GM12878 (cell line): ENCODE results near the gene EPHA10. TPM values are rescaled to one million over a fixed set of nuclear protein-coding genes. Genes with fewer than 3 reads are reported as not detected.

Source experiments
- ATAC-seq: fragments of 200-7000 bp; cut with Tn5 transposase; 3 replicates; pipeline ENCODE4 v1.9.1; 2020; ENCODE audit warnings: mild to moderate bottlenecking, moderate library complexity
- BruUV-seq: library from RNA; stranded (reverse); fragments of 400-500 nt; replicated peaks from 2 replicates; lab custom pipeline; 2021; lab: Mats Ljungman, UMichigan
- CTCF ChIA-PET: fragments of 300-600 bp; sonication (Branson Sonifier 250); formaldehyde crosslinking; extraction: SDS; loops from one replicate; lab custom pipeline; 2021; ENCODE audit warnings: inconsistent platforms; lab: Yijun Ruan, JAX
- POLR2A ChIA-PET: fragments of 350-600 bp; formaldehyde crosslinking; extraction: SDS; loops from one replicate; lab custom pipeline; 2021; ENCODE audit warnings: inconsistent platforms; lab: Charles Lee
- RAD21 ChIA-PET: fragments of 300-600 bp; sonication (Branson Sonifier 250); formaldehyde crosslinking; loops from one replicate; lab custom pipeline; 2023; ENCODE audit warnings: antibody characterized with exemption; ENCODE audit not compliant: unreplicated experiment; lab: Charles Lee
- SMC1A ChIA-PET: fragments of 300-600 bp; sonication (Branson Sonifier 250); formaldehyde crosslinking; loops from one replicate; lab custom pipeline; 2023; ENCODE audit not compliant: unreplicated experiment, uncharacterized antibody; lab: Charles Lee
- DNase-seq: peaks from one replicate; pipeline ENCODE4 v3.0.0-alpha.2; 2011; ENCODE audit warnings: low read depth, low spot score
- FAIRE-seq: peaks from 3 replicates; lab custom pipeline; 2011; peaks lifted over from hg19 to GRCh38; lab: Jason Lieb, UNC
- H2AFZ ChIP-seq: 2 replicates; pipeline ENCODE4 v1.6.0; 2011; ENCODE audit warnings: low read depth, low read length, control low read depth; ENCODE audit not compliant: control insufficient read depth
- H3K27ac ChIP-seq: 2 replicates; pipeline ENCODE4 v1.5.1; 2011; ENCODE audit warnings: control low read depth; ENCODE audit not compliant: control insufficient read depth, insufficient read depth
- H3K27me3 ChIP-seq, 2 experiments: replicated peaks in 1 of 2; 2 replicates each; pipeline versions ENCODE4 v1.6.0 to v1.6.1; 2011; ENCODE audit warnings: low read length in 1 of 2; ENCODE audit not compliant: control insufficient read depth in 2 of 2, insufficient read depth in 2 of 2
- H3K36me3 ChIP-seq, 2 experiments: 2 replicates each; pipeline ENCODE4 v1.5.1; 2011; ENCODE audit warnings: low read length in 1 of 2; ENCODE audit not compliant: control insufficient read depth in 2 of 2, insufficient read depth in 2 of 2
- H3K4me1 ChIP-seq: 2 replicates; pipeline ENCODE4 v1.6.1; 2011; ENCODE audit warnings: mild to moderate bottlenecking, low read length, moderate library complexity, mixed read lengths; ENCODE audit not compliant: control insufficient read depth, insufficient read depth
- H3K4me2 ChIP-seq: 2 replicates; pipeline ENCODE4 v1.6.0; 2011; ENCODE audit warnings: control low read depth; ENCODE audit not compliant: control insufficient read depth, insufficient read depth
- H3K4me3 ChIP-seq: fragments of 200-600 bp; sonication (generic); 2 replicates; pipeline ENCODE4 v1.5.1; 2016
- H3K79me2 ChIP-seq: 2 replicates; pipeline ENCODE4 v1.6.0; 2011; ENCODE audit warnings: low read length; ENCODE audit not compliant: control insufficient read depth, insufficient read depth
- H3K9ac ChIP-seq: 2 replicates; pipeline ENCODE4 v1.8.0; 2011; ENCODE audit warnings: low read length, control low read depth, mixed read lengths; ENCODE audit not compliant: control insufficient read depth, insufficient read depth
- H3K9me3 ChIP-seq: replicated peaks from 3 replicates; pipeline ENCODE4 v1.5.1; 2011; ENCODE audit warnings: mild to moderate bottlenecking, low read length; ENCODE audit not compliant: control insufficient read depth, insufficient read depth
- H4K20me1 ChIP-seq: 2 replicates; pipeline ENCODE4 v1.6.0; 2011; ENCODE audit not compliant: control insufficient read depth, insufficient read depth
- EGR1 ChIP-seq, 2 experiments: IDR thresholded peaks; 1 replicate in 1 of 2; 2 replicates in 1 of 2; pipeline ENCODE4 v1.6.1; 2011 to 2012; ENCODE audit warnings: low read depth in 2 of 2, low read length in 2 of 2, borderline replicate concordance in 1 of 2, mild to moderate bottlenecking in 1 of 2, moderate library complexity in 1 of 2
- EZH2 ChIP-seq: IDR thresholded peaks from 2 replicates; pipeline ENCODE4 v1.6.1; 2012; ENCODE audit warnings: low read depth, mild to moderate bottlenecking, control low read depth, inconsistent platforms, low read length, borderline replicate concordance; ENCODE audit not compliant: control insufficient read depth
- HCFC1 ChIP-seq: fragments of 150-350 bp; IDR thresholded peaks from 2 replicates; pipeline ENCODE4 v1.6.1; 2014; ENCODE audit warnings: low read length
- MYC ChIP-seq: IDR thresholded peaks from 2 replicates; pipeline ENCODE4 v1.6.1; 2011; ENCODE audit warnings: mild to moderate bottlenecking, low read length, moderate library complexity, inconsistent platforms; ENCODE audit not compliant: insufficient read depth, insufficient replicate concordance, insufficient read length, severe bottlenecking
- POLR2A ChIP-seq: IDR thresholded peaks from 2 replicates; pipeline ENCODE4 v1.6.1; 2011; ENCODE audit warnings: low read depth, mild to moderate bottlenecking, low read length
- RAD51 ChIP-seq: fragments of 450-650 bp; IDR thresholded peaks from 2 replicates; pipeline ENCODE4 v1.6.1; 2016; ENCODE audit warnings: moderate library complexity, mild to moderate bottlenecking, inconsistent platforms
- RFX5 ChIP-seq: IDR thresholded peaks from 2 replicates; pipeline ENCODE4 v1.6.1; 2011; ENCODE audit warnings: low read depth, low read length, improper control_type of control experiment
- STAT3 ChIP-seq: IDR thresholded peaks from 2 replicates; pipeline ENCODE4 v1.6.1; 2011; ENCODE audit warnings: low read depth, low read length, improper control_type of control experiment
- TBL1XR1 ChIP-seq: IDR thresholded peaks from 2 replicates; pipeline ENCODE4 v1.6.1; 2012; ENCODE audit warnings: low read depth, low read length, improper control_type of control experiment
- TCF12 ChIP-seq: IDR thresholded peaks from 2 replicates; pipeline ENCODE4 v1.6.1; 2011; ENCODE audit warnings: low read depth, mild to moderate bottlenecking, low read length
- YY1 ChIP-seq: IDR thresholded peaks from 2 replicates; pipeline ENCODE4 v1.6.1; 2011; ENCODE audit warnings: low read depth, mild to moderate bottlenecking, low read length
- WGBS: methylation state at CpG from one replicate; pipeline ENCODE4 v1.1.6; 2016; ENCODE audit warnings: low lambda C conversion rate; ENCODE audit not compliant: insufficient replicate concordance, insufficient coverage; ENCODE audit errors: missing lambda C conversion rate; 5-methylcytosine and 5-hydroxymethylcytosine counted together
- in situ Hi-C: fragments of 300-500 bp; cut with MboI; formaldehyde crosslinking; loops from 9 replicates; pipeline ENCODE4 v1.14.3; 2018; ENCODE audit warnings: mixed read lengths
- intact Hi-C: fragments of 100-400 bp; cut with micrococcal nuclease; formaldehyde crosslinking; loops from one replicate; pipeline ENCODE4 v1.14.2; 2022; ENCODE audit not compliant: unreplicated experiment
- polyA plus RNA-seq, 11 experiments: library from polyadenylated mRNA; depleted of rRNA in 4 of 11; unstranded in 6 of 11; stranded (reverse) in 5 of 11; fragments of >200 nt; fragmentation: Nextera tagmentation in 4 of 11; fragmentation: Illumina TruSeq in 1 of 11; extraction: Ambion mirVana in 4 of 11; extraction: Trizol in 1 of 11; gene quantifications; 1 replicate in 1 of 11; 2 replicates in 10 of 11; pipeline versions ENCODE4 v1.2.1 to v1.2.3, GENCODE V29; 2011 to 2016; ENCODE audit warnings: inconsistent platforms in 2 of 11, missing spikeins in 2 of 11, low read depth in 1 of 11
- total RNA-seq, 4 experiments: library from RNA; depleted of rRNA in 3 of 4; stranded (reverse); fragments of >200 nt in 3 of 4; fragmentation: Illumina TruSeq in 1 of 4; extraction: Trizol in 1 of 4; gene quantifications; 2 replicates each; pipeline versions ENCODE4 v1.2.1 to v1.2.3, GENCODE V29; 2013 to 2021
- TF ChIP-seq, protein P1 (sequence below): fragments of 450-650 bp; IDR thresholded peaks from 2 replicates; pipeline ENCODE4 v1.6.1; 2017; ENCODE audit warnings: borderline replicate concordance
- TF ChIP-seq, protein P2 (sequence below): IDR thresholded peaks from 2 replicates; pipeline ENCODE4 v1.6.1; 2011; ENCODE audit warnings: low read depth, mild to moderate bottlenecking, low read length, moderate library complexity, borderline replicate concordance; ENCODE audit errors: extremely low read depth
- TF ChIP-seq, protein P3 (sequence below): IDR thresholded peaks from 2 replicates; pipeline ENCODE4 v1.6.1; 2012; ENCODE audit warnings: low read depth, low read length, improper control_type of control experiment
- TF ChIP-seq, protein P4 (sequence below): fragments of 450-650 bp; formaldehyde crosslinking; IDR thresholded peaks from 2 replicates; pipeline ENCODE4 v1.4.0; 2020; ENCODE audit warnings: mild to moderate bottlenecking, moderate library complexity
- TF ChIP-seq, protein P5 (sequence below): fragments of 450-650 bp; IDR thresholded peaks from 2 replicates; pipeline ENCODE4 v1.6.1; 2017; ENCODE audit warnings: mild to moderate bottlenecking, low read depth, inconsistent platforms; ENCODE audit not compliant: poor library complexity, severe bottlenecking

EPHA10 gene
- total and polyA plus RNA-seq, 10 of the 15 experiments (the other 5 are each of a cell fraction or from before 2014, with no cell fraction given): 0.05 to 0.06 TPM; not detected in 8

DNA sequence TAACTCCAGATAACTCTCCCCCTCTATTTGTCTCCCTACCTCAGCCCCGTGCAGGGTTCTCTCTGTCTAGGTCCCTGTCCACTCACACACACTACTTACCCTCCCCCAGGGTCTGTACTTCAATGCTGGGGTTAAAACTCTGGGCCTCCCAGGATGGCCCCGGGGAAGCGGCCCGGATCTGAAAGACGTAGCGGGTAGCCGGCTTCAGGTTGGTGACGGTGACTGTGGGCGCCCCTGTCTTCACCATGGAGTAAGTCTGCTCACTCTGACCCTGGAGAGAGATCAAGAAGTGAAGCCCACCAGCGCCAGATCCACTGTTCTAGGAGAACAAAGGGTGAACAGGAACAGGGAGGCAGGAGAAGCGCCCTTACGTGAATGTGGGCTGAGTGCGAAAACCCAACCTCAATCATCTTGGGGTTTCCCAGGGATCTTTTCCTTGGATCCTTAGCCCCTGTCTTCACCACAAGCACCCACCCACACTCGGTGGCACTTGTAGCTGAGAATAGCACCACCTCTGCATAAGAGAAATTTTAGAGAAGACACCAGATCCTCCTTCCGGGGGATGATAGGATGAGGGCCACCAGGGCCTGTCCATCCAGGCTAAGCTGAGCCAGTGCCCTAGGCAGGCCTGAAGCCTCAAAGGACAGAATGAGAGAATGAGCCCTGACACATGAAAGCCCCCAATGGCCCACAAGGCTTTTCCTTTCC lies 33.5 kb downstream of the EPHA10 start:
- ATAC-seq: no peak
- BruUV-seq: no TSS peak
- POLR2A ChIA-PET: no interaction called here

More for the DNA sequence above, 33.5 kb downstream of the EPHA10 start:
- H3K9ac ChIP-seq: no peak overlapping the region
- H3K36me3 ChIP-seq: no peaks in the 10 kb centered on the region
- H3K4me3 ChIP-seq: no peak overlapping the region
- DNase-seq (no peak), FAIRE-seq (no peak)
- ChIA-PET SMC1A (no interaction called here), RAD21 (no interaction called here), CTCF (no interaction called here)
- H3K4me2 ChIP-seq: no peak overlapping the region
- in situ Hi-C loops: no loop called here
- no peaks in the 10 kb centered on the region for H3K4me1 ChIP-seq
- no peaks in the 10 kb centered on the region for H4K20me1 ChIP-seq
- H3K27me3 ChIP-seq: peaks cover 0 to 2% of the 10 kb centered on the region in 2 experiments
- H3K9me3 ChIP-seq: no peaks in the 10 kb centered on the region
- WGBS: 62% methylated on average over 15 of the region's 15 CpGs
- H2AFZ ChIP-seq: no peak overlapping the region
- H3K27ac ChIP-seq: no peak overlapping the region
- intact Hi-C loops: no loop called here
- TF ChIP-seq EZH2 (no peak), RAD51 (no peak), MYC (no peak), HCFC1 (no peak), STAT3 (no peak), TCF12 (no peak), EGR1 (IDR thresholded peaks at IDR 0.05; ENCODE audit: borderline replicate concordance in 1 of 2, low read depth in 2 of 2, low read length in 2 of 2) (no peak), YY1 (no peak), TBL1XR1 (no peak), POLR2A (no peak), RFX5 (no peak)
- TF ChIP-seq, protein P1, sequence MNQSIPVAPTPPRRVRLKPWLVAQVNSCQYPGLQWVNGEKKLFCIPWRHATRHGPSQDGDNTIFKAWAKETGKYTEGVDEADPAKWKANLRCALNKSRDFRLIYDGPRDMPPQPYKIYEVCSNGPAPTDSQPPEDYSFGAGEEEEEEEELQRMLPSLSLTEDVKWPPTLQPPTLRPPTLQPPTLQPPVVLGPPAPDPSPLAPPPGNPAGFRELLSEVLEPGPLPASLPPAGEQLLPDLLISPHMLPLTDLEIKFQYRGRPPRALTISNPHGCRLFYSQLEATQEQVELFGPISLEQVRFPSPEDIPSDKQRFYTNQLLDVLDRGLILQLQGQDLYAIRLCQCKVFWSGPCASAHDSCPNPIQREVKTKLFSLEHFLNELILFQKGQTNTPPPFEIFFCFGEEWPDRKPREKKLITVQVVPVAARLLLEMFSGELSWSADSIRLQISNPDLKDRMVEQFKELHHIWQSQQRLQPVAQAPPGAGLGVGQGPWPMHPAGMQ: no peak
- TF ChIP-seq, protein P2, sequence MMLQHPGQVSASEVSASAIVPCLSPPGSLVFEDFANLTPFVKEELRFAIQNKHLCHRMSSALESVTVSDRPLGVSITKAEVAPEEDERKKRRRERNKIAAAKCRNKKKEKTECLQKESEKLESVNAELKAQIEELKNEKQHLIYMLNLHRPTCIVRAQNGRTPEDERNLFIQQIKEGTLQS: no peak
- TF ChIP-seq, protein P3, sequence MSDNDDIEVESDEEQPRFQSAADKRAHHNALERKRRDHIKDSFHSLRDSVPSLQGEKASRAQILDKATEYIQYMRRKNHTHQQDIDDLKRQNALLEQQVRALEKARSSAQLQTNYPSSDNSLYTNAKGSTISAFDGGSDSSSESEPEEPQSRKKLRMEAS: no peak
- TF ChIP-seq, protein P4, sequence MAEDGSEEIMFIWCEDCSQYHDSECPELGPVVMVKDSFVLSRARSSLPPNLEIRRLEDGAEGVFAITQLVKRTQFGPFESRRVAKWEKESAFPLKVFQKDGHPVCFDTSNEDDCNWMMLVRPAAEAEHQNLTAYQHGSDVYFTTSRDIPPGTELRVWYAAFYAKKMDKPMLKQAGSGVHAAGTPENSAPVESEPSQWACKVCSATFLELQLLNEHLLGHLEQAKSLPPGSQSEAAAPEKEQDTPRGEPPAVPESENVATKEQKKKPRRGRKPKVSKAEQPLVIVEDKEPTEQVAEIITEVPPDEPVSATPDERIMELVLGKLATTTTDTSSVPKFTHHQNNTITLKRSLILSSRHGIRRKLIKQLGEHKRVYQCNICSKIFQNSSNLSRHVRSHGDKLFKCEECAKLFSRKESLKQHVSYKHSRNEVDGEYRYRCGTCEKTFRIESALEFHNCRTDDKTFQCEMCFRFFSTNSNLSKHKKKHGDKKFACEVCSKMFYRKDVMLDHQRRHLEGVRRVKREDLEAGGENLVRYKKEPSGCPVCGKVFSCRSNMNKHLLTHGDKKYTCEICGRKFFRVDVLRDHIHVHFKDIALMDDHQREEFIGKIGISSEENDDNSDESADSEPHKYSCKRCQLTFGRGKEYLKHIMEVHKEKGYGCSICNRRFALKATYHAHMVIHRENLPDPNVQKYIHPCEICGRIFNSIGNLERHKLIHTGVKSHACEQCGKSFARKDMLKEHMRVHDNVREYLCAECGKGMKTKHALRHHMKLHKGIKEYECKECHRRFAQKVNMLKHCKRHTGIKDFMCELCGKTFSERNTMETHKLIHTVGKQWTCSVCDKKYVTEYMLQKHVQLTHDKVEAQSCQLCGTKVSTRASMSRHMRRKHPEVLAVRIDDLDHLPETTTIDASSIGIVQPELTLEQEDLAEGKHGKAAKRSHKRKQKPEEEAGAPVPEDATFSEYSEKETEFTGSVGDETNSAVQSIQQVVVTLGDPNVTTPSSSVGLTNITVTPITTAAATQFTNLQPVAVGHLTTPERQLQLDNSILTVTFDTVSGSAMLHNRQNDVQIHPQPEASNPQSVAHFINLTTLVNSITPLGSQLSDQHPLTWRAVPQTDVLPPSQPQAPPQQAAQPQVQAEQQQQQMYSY (CRISPR knock-in tag): no peak
- TF ChIP-seq, protein P5, sequence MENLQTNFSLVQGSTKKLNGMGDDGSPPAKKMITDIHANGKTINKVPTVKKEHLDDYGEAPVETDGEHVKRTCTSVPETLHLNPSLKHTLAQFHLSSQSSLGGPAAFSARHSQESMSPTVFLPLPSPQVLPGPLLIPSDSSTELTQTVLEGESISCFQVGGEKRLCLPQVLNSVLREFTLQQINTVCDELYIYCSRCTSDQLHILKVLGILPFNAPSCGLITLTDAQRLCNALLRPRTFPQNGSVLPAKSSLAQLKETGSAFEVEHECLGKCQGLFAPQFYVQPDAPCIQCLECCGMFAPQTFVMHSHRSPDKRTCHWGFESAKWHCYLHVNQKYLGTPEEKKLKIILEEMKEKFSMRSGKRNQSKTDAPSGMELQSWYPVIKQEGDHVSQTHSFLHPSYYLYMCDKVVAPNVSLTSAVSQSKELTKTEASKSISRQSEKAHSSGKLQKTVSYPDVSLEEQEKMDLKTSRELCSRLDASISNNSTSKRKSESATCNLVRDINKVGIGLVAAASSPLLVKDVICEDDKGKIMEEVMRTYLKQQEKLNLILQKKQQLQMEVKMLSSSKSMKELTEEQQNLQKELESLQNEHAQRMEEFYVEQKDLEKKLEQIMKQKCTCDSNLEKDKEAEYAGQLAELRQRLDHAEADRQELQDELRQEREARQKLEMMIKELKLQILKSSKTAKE: no peak
- H3K79me2 ChIP-seq: no peaks in the 10 kb centered on the region
